Adipose tissue (tissue), 3 donors: ENCODE measurements around the gene NKIRAS2. TPM values are rescaled to one million over a fixed set of nuclear protein-coding genes. Genes with fewer than 3 reads are reported as not detected.
"Not testable (repeated sequence)": the region's sequence is repeated elsewhere in the genome, so short reads cannot be mapped to it uniquely, and the experiment has no call there.

Source experiments
- H3K27ac ChIP-seq: one replicate; pipeline ENCODE4 v1.5.1; 2013; ENCODE audit warnings: low read depth, low read length
- WGBS, 3 donors: extraction: QIAGEN DNeasy Blood & Tissue Kit; methylation state at CpG; one replicate each; pipeline ENCODE4 v1.1.7; 2013; 5-methylcytosine and 5-hydroxymethylcytosine counted together
- polyA plus RNA-seq, 3 donors: library from polyadenylated mRNA; stranded (reverse); fragments of 200-250 nt; gene quantifications; one replicate each; pipeline ENCODE4 v1.2.3, GENCODE V29; 2013
- donor health status: healthy with polysubstance abuse.
- donor health status: Bipolar disorder and iron deficiency.
- donor health status: healthy.

NKIRAS2 gene
- polyA plus RNA-seq, 3 donors = 13.5 to 35.1 (median 30.9) TPM

DNA sequence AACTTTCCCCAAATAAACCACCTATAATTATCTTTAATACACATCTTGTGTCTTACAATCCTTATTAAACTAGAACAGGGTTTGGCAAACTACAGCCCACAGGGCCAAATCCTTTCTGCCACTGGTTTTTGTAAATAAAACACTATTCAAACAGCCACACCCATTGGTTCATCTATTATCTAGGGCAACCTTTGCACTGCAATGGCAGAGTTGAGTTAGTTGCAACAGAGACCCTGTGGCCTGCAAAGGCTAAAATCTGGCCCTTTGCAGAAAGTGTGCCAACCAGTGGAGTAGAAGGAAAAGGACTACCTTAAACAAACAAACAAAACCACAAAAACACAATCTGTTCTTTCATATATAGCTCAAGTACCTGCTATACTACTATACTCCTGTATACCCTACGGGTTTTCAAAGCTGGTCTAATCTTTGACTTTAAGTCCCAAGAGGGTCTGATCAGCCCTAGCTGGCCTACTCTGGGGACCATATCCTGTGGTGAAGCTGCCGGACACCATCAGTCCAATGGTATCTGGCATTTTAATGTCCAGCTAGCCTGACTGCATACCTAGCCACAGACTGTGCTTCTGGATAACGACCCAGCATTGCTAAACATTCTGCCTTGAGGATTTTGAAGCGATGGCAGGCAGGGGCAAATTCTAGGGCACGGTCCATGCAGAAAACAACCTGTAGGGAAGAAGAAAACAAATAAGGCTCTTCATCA is 30.0 kb upstream of the NKIRAS2 start:
- 72 to 95% (median 75%) methylated on average over 5 of the region's 5 CpGs for WGBS, 3 donors
- H3K27ac ChIP-seq = no peak overlapping the region

DNA sequence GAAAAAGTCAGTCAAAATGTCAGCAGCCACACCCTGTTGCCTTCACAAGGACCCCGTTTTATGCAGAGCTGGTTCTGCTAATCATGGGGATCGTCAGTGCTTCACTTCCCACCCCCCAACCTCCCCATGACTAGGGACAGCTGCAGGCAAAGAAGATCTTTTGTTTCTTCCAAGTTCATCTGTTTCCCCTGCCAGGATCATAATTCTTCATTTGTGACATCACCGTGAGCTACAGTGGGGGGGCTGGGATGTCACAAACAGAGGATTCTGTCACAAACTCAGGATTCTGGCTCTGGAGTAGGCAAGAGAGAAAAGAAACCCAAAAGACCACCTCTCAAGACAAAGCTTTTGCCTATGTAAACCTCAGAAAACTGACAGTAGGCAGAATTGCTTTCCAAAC is 27.3 kb upstream of the NKIRAS2 start:
- 71 to 87% (median 78%) methylated on average over 3 of the region's 3 CpGs for WGBS, 3 donors
- no peak overlapping the region for H3K27ac ChIP-seq

DNA sequence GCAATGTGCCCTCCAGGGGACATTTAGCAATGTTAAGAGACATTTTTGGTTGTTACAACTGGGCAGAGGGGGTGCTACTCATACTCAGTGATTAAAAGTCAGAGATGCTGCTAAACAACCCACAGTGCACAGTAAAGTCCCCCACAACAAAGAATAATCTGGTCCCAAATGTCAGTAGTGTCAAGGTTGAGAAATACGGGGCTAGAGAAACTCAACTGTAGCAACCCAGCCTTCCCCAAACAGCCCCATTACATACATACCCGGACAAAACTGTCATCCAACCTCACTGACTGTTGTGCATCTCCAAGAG is 23.1 kb upstream of the NKIRAS2 start:
- 87 to 91% (median 91%) methylated on average over 2 of the region's 2 CpGs for WGBS, 3 donors
- no peak overlapping the region for H3K27ac ChIP-seq

DNA sequence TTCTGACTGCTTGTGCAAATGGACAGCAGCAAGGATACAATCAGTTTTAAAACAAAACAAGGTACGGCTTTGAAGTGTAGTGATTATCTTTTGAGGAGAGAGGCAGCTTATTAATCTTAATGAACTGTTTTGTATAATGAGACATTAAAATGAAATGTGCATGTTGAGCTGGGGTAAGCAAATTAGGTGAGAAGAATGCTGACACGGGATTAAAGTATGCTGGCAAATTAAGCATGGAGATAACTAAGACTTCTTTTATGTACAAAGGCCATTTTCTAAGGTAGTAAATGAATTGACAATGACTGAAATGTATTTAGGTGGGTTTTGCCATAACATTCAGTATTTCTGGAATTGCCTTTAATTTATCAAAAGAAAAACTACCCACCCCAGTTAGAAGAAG is 21.4 kb upstream of the NKIRAS2 start:
- WGBS, 3 donors = 29 to 45% (median 41%) methylated on average over 2 of the region's 2 CpGs
- H3K27ac ChIP-seq = no peak overlapping the region

DNA sequence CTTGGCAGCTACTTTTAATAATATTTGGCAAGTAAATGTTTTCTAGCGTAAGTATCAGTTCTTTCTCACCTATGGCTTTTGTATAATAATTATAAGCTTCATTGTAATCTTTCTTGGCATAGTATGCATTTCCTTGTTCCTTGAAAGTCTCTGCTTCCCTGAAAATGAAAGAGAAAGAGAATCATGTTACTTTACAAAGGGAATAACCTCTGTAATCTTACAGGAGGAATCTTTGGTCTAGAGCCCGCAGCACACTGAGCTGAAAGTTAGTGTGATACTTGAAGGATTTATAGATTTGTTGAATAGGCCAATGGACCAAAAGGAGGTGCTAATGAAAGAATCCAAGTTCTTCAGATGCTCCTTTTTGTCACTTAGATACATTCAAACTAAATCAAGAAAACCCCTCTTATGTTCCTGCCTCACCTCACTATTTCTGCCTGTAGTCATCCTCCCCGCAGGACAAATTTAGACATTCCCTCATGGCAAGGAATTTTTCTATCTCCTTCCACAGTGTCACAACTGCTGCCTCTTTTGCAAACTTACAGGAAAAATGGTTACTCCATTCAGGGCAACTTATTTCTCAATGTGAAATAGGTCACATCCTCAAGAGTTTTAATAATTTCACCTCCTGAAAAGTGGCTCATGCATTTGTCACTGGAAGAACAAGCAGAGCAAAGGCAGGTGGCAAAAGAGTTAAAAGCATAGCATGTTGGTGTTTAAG is 19.3 kb upstream of the NKIRAS2 start:
- 71 to 79% (median 75%) methylated on average over 3 of the region's 3 CpGs for WGBS, 3 donors

DNA sequence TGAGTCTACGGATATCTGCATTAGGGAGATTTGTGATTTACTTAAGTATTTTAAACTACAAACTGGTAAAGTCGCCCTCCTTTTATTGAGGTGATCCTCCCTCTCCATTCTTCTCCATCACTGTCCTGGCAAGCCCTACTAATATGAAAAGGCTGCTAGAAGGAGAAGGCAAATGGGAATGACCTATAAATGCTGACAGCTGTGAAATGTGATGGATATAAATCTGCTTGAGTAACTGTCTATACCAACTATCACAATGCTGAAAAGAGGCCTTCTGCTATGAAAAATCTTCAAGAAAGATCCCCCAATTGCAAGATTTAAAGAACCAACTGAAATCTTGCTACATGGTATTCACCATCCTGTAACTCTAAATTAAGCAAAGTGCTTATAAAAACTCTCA is 18.2 kb upstream of the NKIRAS2 start:
- 91 to 95% (median 91%) methylated on average over 2 of the region's 2 CpGs for WGBS, 3 donors
- H3K27ac ChIP-seq = no peak overlapping the region

More for the DNA sequence above, 19.3 kb upstream of the NKIRAS2 start:
- no peak overlapping the region for H3K27ac ChIP-seq

DNA sequence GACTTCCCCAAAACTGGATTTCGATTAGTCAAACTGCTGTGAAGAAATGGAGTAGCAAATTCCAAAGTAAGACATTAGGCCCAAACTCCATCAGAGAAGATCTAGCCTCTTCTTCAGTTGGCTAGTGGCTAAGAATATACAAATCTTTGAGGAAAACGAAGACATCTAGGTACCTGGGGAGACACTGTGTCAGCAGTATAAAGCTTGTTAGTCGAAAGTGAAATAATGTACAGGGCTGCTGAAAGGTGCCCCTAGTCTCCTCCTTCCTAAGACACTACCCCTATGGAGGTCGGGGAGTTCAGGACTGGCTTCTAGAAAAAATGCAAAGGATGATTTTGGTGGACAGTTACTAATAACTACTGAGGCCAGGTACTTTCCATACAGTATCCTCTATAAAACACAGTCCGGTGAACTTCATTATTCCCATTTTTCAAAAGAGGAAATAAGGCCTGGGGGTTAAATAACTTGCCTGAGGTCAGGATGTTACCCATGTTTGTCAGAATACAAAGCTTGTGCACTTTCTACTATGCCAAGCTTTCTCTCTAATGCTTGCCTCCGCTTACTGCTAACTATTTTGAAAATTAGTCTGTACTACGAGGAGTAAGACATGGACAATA is 17.6 kb upstream of the NKIRAS2 start:
- 82 to 85% (median 84%) methylated on average over 7 of the region's 7 CpGs for WGBS, 3 donors
- H3K27ac ChIP-seq = no peak overlapping the region

DNA sequence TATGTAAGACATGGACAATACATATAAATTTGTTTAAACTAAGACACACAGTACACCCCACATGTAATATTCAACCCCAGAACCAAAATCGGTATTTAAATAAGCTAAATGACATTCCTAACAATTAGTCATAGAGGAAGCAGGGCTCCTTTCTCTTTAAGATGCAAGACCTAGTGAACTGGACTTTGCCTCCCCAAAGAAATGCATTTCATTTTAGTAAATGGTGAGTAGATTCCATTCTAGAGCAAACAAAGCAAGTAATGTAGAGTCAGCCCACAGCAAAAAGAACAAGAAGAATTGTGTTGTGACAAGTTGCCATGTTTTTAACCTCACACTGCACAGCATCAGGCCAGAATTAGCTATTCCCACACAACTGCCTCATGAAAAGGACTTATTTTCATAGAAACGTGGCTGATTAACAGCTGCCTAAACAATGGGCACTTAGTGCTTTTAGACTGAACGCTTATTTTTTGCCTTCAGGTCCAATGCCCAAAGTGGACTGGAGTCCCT is 17.0 kb upstream of the NKIRAS2 start:
- no peak overlapping the region for H3K27ac ChIP-seq
- WGBS, 3 donors = 44 to 88% (median 75%) methylated on average over 3 of the region's 3 CpGs

DNA sequence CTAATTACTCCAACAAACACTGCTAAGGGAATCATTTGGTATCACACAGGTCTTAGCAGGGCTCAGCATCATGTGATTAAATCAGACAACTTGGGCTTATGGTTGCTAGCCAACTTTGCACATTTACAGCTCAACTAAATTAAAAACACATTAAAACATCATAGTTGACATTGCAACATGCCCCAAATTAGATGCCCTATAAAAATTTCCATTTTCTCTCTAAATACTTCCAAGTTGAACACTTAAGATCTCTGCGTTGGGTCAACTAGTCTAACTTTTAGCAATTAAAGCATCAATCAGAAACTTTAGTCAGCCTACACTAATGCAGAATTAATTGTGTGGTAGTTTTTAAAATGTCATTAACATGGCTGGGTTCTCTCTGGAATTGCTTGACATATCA is 14.7 kb upstream of the NKIRAS2 start:
- 79 to 87% (median 80%) methylated on average over 1 of the region's 1 CpG for WGBS, 3 donors
- no peak overlapping the region for H3K27ac ChIP-seq

DNA sequence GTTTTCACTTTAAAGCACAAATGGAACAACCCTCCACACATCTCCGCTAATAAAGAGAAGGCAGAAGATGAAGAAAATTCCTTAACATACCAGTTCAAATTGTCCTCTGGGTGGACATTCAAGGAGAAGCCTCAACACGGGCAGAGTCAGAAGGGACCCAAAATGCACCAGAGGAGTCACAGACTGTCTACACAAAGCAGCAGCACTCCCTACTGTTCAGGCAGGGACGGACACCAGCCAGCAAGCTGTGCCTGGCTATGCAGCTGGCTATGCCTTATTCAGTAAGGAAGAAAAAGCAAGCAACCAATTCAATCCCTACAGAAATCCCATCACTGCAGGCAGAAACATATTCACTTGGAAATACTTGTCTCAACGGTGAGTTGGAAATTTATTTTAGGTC is 10.7 kb upstream of the NKIRAS2 start:
- H3K27ac ChIP-seq = no peak overlapping the region
- WGBS, 3 donors = 70 to 80% (median 72%) methylated on average over 4 of the region's 4 CpGs

DNA sequence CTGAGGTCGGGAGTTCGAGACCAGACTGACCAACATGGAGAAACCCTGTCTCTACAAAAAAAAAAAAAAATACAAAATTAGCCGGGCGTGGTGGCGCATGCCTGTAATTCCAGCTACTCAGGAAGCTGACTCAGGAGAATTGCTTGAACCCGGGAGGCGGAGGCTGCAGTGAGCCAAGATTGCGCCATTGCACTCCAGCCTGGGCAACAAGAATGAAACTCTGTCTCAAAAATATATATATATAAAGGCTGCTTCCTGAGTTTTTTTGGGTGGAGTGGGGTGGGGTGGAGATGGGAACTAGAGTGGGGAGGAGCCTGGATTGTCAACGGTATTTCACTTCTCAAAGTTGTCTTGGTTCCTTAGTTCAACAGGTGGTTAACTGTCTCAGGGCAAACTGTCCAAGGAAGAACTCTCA is 9.6 kb upstream of the NKIRAS2 start:
- H3K27ac ChIP-seq = not testable (repeated sequence)
- WGBS, 3 donors = 29 to 67% (median 37%) methylated on average over 9 of the region's 9 CpGs

DNA sequence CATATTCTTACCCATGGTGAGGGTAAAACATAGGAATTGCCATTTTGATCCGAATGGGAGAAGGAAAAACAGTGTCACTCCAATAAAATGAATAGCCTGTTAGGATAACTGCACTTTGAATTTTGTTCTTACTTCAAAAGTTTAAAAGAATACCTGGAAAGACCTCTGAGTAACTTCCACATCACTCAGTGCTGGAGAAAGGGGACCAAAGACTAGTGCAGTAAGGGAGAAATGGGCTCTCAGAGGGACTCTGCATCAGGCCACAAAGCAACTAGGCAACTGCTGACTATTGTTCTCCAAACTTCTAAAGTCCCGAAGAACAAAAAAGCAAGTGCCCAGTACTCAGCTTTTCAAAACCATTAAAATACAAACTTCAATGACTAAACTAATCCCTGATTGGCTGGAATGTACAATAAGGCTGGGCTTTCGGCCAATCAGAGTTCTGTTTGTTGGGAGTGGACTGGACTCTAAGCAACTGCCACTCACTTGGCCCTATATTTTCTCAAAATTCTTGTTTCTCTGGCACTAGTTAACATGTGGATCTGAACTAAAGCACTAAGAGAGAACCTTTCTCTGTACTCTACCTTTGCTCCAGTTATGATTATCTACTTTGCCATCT is 8.9 kb upstream of the NKIRAS2 start:
- no peak overlapping the region for H3K27ac ChIP-seq
- 93 to 94% (median 94%) methylated on average over 3 of the region's 3 CpGs for WGBS, 3 donors

DNA sequence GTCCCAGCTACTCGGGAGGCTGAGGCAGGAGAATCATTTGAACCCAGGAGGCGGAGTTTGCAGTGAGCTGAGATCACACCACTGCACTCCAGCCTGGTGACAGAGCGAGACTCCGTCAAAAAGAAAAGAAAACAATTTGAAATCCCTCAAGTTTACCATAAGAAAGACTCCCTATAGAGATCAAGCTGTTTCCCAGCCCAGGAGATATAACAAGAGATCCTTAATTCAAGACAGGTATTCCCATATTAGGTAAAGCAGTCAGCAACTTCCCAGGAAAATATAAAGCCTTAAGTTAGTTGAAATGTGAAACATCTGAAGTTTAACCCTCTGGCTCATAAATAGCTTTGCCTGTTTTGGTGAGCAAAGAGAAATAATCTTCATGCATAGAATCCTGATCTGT is 7.5 kb upstream of the NKIRAS2 start:
- not testable (repeated sequence) for H3K27ac ChIP-seq
- 83 to 84% (median 84%) methylated on average over 4 of the region's 4 CpGs for WGBS, 3 donors

DNA sequence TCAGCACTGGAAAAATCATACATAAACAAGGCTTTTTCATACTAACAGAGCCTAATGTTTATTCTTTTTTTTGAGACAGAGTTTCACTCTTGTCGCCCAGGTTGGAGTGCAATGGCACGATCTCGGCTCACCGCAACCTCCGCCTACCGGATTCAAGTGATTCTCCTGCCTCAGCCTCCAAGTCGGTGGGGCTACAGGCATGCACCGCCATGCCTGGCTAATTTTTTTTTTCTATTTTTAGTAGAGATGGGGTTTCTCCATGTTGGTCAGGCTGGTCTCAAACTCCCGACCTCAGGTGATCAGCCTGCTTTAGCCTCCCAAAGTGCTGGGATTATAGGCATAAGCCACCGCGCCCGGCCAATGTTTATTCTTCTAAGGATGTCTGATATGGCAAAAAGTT is 6.2 kb upstream of the NKIRAS2 start:
- WGBS, 3 donors = 81 to 94% (median 93%) methylated on average over 12 of the region's 12 CpGs

DNA sequence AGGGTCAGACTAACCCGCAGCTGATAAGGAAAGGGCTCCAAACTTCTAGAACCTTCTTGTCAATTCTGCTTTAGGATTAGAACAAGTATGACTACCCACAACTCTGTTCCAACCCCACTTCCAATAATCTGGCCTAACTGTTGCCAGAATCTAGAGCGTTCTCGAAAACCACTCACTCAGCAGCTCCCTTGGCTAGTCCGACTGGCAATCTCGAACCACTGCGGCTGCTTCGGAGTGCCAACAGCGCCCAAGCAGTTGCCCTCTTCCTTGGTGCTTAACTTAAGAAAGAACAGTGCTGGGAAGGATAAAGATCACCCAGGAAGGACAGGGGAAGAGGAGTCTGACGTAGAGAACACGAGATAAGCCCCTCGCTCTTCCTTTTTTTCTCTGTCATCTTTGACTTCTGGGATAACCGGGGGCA is 3.5 kb upstream of the NKIRAS2 start:
- H3K27ac ChIP-seq = no peak overlapping the region
- WGBS, 3 donors = 2 to 6% (median 5%) methylated on average over 12 of the region's 12 CpGs

More for the DNA sequence above, 6.2 kb upstream of the NKIRAS2 start:
- not testable (repeated sequence) for H3K27ac ChIP-seq

DNA sequence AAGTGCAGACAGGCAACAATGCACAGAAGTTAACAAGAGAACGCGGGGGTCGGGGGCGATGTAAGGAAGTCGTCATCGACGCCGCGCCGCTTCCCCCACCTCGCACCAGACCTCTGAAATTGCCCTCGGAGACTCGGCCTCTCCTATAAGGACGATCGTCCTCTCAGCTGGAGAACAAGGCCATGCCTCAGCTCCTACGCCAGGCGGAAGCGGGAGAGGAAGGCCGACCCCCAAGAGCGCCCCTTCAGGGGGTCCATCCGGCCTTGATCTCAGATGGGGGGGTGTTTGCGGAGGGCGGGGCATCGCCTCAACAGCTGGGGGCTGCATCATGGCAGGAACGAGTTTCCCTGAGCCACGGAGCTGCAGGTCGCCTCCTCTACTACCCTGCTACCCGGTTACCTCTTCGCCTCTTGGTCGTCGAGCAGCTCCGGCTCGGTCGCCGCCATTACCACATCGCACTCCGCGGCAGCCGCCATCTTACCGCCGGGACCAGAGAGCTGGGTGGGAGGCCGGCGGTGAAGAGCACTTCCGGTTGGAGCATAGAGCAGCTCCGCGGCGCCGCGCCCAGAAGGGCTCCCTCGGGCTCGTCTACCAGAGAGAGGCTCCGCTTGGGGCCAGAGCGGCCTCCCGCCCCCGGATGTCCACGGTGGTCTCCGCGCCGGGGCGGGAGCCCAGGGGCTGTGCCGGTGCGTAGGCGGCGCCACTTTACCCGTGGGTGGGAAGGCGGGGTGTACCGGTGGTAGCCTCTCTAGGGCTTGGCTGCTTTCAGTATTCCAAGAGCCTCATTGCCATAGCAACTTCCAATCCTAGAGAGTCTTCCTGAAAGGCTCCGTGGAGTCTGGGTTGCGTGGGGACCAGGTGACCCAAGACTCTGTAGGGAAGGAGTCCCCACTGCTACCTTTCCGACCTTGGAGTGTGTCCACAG is 2.7 kb upstream of the NKIRAS2 start, which contains the start of gene DNAJC7:
TSS of gene DNAJC7 (minus strand) at position 499 of the 925 bp plus-strand sequence. CDS start at position 476, 23 bp downstream.
- peak within 1 kb of the TSS; percentile 71 for H3K27ac ChIP-seq
- WGBS, 3 donors = 0 to 1% (median 0%) methylated on average over 62 to 70 of the region's 70 CpGs

DNA sequence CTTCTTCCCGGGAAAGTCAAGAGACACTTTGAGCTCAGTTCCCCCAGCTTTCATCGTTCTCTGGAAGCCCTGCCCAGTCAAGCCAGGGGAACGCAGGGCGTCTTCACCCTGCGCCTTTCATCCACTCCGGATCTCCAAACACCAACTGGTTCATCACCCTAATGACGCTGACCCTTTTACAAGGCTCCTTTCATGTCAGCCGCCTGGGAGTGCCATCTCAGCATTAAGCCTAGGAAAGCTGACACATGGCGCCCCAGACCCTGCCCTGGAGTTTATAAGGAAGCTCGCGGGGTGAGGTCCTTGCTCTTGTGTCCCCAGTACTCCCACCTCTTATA is 2.1 kb upstream of the NKIRAS2 start:
- WGBS, 3 donors = 4 to 9% (median 6%) methylated on average over 11 of the region's 11 CpGs
- peak overlapping the region; percentile 11 for H3K27ac ChIP-seq

DNA sequence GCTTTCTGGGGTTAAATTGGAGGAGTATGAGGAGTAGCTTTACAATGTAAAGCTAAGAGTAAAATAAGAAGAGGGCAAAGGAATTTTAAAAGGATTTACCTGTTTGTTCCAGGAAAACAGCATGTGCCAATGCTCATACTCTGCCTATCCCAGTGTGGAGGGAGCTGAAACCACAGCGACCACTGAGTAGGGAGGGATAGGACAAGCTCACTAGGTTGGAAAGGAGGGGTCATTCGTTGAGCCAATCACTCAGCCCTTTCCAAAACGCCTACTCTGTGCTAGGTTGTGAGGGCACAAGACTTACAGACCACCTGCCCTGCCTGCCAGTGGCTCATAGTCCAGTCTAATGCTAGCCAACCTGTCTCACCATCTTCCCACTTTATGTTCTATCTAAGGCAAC is 1.6 kb upstream of the NKIRAS2 start:
- WGBS, 3 donors = 35 to 41% (median 38%) methylated on average over 3 of the region's 3 CpGs
- no peak overlapping the region for H3K27ac ChIP-seq
